HS-5 (cell line): ENCODE results near the gene STAC.

Experiments
- DNase-seq: peaks from one replicate; pipeline ENCODE4 v3.0.0-alpha.2; 2012; ENCODE audit warnings: low read depth

Gene STAC, protein sequence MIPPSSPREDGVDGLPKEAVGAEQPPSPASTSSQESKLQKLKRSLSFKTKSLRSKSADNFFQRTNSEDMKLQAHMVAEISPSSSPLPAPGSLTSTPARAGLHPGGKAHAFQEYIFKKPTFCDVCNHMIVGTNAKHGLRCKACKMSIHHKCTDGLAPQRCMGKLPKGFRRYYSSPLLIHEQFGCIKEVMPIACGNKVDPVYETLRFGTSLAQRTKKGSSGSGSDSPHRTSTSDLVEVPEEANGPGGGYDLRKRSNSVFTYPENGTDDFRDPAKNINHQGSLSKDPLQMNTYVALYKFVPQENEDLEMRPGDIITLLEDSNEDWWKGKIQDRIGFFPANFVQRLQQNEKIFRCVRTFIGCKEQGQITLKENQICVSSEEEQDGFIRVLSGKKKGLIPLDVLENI

DNA sequence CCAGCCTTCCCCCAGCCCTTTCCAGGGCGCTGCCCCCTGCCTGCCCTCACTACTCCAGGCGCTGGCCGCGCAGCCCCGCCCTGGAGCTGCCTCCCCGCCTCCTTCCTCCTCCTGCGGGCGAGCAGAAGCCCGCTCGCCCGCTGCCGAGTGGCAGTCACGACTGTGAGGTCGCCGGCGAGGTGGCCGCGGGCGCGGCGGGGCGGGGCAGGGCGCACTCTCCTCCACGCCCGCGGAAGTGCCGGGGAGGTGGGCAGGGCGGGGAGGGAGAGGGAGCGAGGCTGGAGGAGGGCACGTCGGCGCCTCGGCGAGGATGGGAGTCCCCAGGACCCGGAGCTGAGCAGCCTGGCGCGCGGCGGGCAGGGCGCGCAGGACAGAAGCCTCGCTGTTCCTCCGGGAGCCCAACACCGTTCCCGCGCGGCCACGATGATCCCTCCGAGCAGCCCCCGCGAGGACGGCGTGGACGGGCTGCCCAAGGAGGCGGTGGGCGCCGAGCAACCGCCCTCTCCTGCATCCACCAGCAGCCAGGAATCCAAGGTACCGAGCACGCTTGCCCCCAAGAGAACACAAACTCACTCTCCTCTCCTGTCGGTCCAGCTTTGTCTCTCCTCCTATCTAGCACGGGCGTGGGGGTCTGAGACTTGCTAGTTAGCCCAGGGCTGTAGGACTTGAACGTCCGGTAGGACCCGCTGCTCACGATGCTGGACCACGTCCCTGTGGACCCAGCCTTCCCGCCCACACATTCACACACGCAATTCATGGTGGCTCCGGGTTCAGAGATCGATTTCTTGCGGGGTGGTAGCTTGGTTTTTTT lies at the start of gene STAC:
Gene STAC, plus strand, starts transcription at position 284 of the 811 bp plus-strand sequence. Its CDS starts 140 bp downstream, at position 424.
- DNase-seq, result peak; percentile 11

DNA sequence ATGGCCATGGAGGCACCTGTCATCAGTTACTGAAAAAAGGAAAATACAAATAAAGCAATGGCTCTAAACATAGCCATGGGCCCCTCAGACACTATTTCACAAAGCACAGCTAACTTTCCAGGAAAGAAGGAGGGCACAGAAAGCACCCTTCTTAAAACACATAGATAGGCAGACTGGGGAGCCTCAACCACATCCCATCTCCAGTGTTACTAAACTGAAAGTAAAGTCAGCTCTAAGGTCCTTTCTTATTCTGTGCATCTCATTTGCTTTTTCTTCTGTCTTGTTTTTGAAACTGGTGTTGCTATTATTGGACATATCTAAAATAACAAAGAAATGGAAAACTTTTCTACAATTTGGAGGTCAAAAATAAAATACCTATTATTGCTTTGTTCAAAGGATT lies 48.2 kb upstream of the STAC start:
- DNase-seq, result no peak

- peak; percentile 53 for DNase-seq
These were observed 18.1 kb upstream of the STAC start for GRCh38 chr3:36362216-36362615.

- peak; percentile 73 for DNase-seq
These were observed 17.3 kb upstream of the STAC start for GRCh38 chr3:36362973-36363372.

GRCh38 chr3:36364260-36364659 lies 16.0 kb upstream of the STAC start:
- no peak for DNase-seq

DNA sequence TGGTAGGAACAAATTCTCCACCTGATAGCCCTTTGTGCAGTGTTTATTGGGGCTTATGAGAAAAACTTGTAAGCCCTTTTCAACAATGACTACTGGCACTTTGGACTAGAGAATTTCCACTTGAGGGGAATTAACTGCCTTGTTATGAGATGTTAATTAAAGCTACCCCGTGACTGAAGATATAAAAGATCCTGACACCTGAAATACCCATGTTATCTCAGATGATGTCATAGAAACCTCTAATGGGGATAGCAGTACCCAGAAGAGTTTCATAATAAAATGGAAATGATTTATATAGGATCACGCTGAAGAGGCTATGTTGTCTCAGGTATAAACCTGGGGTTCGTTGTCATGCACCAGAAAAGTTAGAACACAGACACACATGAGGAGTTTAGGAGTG lies 14.5 kb upstream of the STAC start:
- DNase-seq, result no peak

DNA sequence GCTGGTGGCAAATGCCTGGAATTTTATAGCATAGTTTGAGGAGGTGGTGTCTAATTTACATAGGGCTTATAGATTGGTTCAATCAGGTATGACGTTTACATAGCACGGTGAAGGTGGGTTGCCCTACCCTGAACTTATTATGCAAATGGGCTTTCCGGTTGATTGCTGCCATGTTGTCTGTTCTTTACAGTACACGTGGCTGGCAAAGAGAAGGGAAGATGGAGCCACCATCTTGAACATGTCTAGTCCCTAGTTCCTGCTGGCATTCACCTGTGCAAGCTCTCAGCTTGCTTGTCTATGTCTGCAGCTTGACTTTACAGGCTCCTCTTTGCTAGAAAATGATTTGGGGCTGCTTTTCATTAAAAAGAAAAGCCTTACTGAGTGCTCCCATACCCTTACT lies 14.0 kb upstream of the STAC start:
- no peak for DNase-seq

GRCh38 chr3:36367912-36368573 lies 12.3 kb upstream of the STAC start:
- DNase-seq, result no peak

DNA sequence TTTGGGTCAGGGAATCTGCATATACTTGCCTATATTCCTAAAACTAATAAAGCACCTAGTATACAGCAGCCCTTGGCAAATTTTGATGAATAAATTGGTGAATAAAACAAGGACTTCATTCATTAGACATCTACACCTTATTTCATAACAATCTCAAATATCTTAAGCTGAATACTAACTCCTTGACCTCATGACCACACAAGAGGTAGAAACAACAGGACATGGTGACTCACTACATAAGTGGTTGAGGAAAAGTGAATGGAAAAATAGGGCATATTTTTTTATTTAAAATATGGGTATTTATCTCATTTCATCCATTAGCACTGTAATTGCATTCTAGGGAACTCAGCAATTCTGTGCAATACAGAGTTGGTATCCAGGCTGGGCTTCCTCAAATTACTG lies 7.8 kb upstream of the STAC start:
- DNase-seq, result peak; percentile 29

- peak; percentile 9 for DNase-seq
These were observed 7.2 kb upstream of the STAC start for GRCh38 chr3:36373084-36373483.

DNA sequence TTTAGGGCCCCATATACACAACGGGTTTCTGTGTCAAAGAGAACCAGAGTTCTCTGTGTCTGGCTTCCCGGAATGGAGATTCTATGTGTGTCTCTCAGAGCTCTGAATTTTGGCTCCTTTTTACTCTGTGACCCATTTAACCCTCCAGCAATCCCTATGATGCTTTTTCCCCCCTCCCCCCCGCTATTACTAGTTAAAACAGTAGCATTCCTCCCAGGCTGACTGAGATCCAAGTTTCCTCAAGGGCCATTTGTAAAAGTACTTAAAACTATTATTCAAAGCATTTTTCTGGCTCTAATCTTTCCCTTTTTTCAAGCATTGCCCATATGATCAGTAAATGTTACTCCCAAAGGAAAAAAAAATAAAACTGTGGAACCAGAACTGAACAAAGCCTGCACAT lies 6.6 kb upstream of the STAC start:
- no peak for DNase-seq

DNA sequence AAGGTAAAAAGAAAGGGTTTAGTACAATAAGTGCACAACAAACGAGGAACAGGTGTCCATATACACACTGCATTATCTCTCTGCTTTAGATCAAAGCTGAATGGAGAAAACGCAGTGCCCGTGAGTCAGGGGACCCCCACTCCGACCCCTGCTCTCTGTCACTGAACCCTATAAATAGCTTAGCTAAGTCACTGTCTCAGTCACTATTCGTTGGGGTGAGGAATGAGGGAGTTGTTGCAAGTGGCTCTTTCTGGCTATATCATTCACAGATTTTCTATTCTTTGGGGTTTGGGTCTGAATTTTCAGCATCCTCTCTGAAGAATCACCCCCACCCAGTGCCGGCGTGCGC lies 458 bp upstream of the STAC start:
- DNase-seq, result no peak

- DNase-seq, result no peak
These were observed 1.1 kb downstream of the STAC start for GRCh38 chr3:36381311-36381956.

DNA sequence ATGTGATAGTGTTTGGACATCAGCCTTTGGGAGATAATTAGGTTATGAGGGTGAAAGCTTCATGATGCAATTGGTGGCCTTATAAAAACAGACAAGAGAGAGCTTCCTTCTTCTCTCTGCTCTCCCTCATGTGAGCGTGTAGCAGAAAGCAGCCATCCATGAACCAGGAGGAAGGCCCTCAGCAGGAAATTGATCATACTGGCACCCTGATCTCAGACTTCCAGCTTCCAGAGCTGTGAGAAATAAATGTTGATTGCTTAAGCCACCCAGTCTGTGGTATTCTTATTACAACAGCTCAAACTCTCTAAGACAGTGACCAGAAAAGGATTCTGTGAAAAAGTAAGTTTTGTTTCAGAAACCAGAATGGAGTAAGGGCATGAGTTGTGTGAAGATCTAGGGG lies 13.3 kb downstream of the STAC start:
- no peak for DNase-seq

DNA sequence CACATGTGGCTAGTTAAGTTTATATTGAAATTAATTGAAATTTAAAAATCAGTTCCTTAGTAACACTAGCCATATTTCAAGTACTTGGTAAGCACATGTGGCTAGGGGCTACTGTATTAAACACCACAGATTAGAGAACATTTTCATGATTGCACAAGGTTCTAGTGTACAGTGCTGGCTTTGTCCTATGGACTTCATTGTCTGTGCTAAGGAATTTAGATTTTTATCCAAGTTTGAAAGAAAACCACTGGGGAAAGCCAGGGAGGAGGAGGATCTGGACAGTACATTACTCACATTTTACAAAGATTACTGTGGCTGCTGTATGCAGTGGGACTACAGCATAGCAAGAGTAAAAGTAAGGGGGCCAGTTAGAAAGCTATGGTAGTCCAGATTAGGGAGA lies 13.9 kb downstream of the STAC start:
- DNase-seq, result no peak

- DNase-seq, result no peak
These were observed 17.5 kb downstream of the STAC start for GRCh38 chr3:36397841-36398240.

GRCh38 chr3:36399933-36400332 lies 19.6 kb downstream of the STAC start:
- DNase-seq, result no peak

DNA sequence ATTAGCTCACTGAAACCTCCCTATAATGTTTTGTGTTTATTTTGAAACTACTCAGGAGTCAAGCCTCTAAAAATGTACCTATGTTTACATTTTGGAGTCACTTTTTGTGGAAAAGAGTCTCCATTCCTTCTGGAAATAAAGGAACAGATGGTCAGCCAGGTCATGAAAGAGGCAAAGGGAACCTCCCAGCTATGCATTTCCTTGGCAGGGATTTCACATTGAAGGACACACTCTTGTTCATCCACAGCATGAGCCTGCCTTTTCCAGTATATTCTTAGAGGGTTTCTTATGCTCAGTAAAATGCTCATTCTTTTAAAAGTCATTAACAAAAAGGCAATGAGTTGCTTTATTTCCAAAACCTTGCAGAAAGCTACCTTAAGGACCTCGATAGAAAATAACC lies 20.8 kb downstream of the STAC start:
- no peak for DNase-seq

GRCh38 chr3:36403661-36404060 lies 23.4 kb downstream of the STAC start:
- no peak for DNase-seq

GRCh38 chr3:36405190-36405589 lies 24.9 kb downstream of the STAC start:
- no peak for DNase-seq

DNA sequence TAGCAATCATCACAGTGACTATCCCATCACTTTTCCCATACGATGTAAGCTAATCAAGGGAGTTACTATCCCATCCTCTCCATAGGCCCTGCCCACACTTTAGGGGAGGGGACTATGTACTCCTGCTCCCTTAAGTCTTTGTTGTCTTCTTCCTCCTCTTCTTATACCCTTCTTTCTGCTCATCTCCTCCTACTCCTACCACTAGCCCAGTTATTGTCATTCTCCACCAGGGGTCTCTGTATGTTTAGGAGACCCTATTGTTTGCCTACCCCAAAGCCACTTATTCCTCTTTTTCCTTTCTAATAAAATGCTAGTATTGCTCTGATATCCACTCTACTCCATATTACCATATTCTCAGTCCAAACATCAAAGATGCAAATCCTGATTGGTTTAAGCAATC lies 27.8 kb downstream of the STAC start:
- DNase-seq, result no peak

- DNase-seq, result no peak
These were observed 29.6 kb downstream of the STAC start for GRCh38 chr3:36409862-36410261.
